Measurements from ENCODE around the gene CFAP45. TPM values are rescaled to one million over a fixed set of nuclear protein-coding genes. Genes with fewer than 3 reads are reported as not detected.

The CFAP45 gene
- total RNA-seq, 1 donor from 2014 or later = 0.46 TPM

- DNase-seq (ENCODE audit: low read depth) = no peak
- no peak for TF ChIP-seq CTCF (conservative IDR thresholded peaks at IDR 0.05; ENCODE audit: low read depth, low read length)
- peak overlapping the region; percentile 95 for H3K4me3 ChIP-seq (ENCODE audit: low read depth, low read length)
These were observed 21.9 kb upstream of the CFAP45 start for GRCh38 chr1:159921700-159922504.

- no peak for DNase-seq (ENCODE audit: low read depth)
- no peak overlapping the region for H3K4me3 ChIP-seq (ENCODE audit: low read depth, low read length)
- TF ChIP-seq CTCF (conservative IDR thresholded peaks at IDR 0.05; ENCODE audit: low read depth, low read length) = no peak
These were observed 21.3 kb upstream of the CFAP45 start for GRCh38 chr1:159921251-159921650.

- no peak for TF ChIP-seq CTCF (conservative IDR thresholded peaks at IDR 0.05; ENCODE audit: low read depth, low read length)
- DNase-seq (ENCODE audit: low read depth) = no peak
- no peak overlapping the region for H3K4me3 ChIP-seq (ENCODE audit: low read depth, low read length)
These were observed 20.7 kb upstream of the CFAP45 start for GRCh38 chr1:159920651-159921050.

GRCh38 chr1:159920202-159920601 is 20.2 kb upstream of the CFAP45 start:
- no peak for TF ChIP-seq CTCF (conservative IDR thresholded peaks at IDR 0.05; ENCODE audit: low read depth, low read length)
- H3K4me3 ChIP-seq (ENCODE audit: low read depth, low read length) = no peak overlapping the region
- DNase-seq (ENCODE audit: low read depth) = no peak

GRCh38 chr1:159919236-159919865 is 19.4 kb upstream of the CFAP45 start:
- H3K4me3 ChIP-seq (ENCODE audit: low read depth, low read length) = no peak overlapping the region
- no peak for DNase-seq (ENCODE audit: low read depth)
- no peak for TF ChIP-seq CTCF (conservative IDR thresholded peaks at IDR 0.05; ENCODE audit: low read depth, low read length)

- H3K4me3 ChIP-seq (ENCODE audit: low read depth, low read length) = no peak overlapping the region
- no peak for DNase-seq (ENCODE audit: low read depth)
- TF ChIP-seq CTCF (conservative IDR thresholded peaks at IDR 0.05; ENCODE audit: low read depth, low read length) = no peak
These were observed 18.6 kb upstream of the CFAP45 start for GRCh38 chr1:159918352-159919200.

All from epithelial cell of proximal tubule (primary cell).